Measurements from ENCODE around the gene SLBP.

The SLBP gene

GRCh38 chr4:1752284-1753041 lies 40.3 kb upstream of the SLBP start:
- Histone ChIP-seq H3K9ac (no peak overlapping the region), H3K4me3 (ENCODE audit: low read depth, low read length) (no peak overlapping the region), H3K4me2 (ENCODE audit: low read length) (no peak overlapping the region), H3K27ac (no peak overlapping the region), H3K36me3 (ENCODE audit: control insufficient read depth, insufficient read depth, low read length) (no peaks in the 10 kb centered on the region), H3K27me3 (ENCODE audit: control insufficient read depth, insufficient read depth, low read length) (no peaks in the 10 kb centered on the region), H2AFZ (no peak overlapping the region), H3K9me3 (ENCODE audit: control insufficient read depth, low read length) (no peaks in the 10 kb centered on the region), H3K4me1 (no peaks in the 10 kb centered on the region), H3K79me2 (no peaks in the 10 kb centered on the region)
- no peak for TF ChIP-seq CTCF (IDR thresholded peaks at IDR 0.05)

DNA sequence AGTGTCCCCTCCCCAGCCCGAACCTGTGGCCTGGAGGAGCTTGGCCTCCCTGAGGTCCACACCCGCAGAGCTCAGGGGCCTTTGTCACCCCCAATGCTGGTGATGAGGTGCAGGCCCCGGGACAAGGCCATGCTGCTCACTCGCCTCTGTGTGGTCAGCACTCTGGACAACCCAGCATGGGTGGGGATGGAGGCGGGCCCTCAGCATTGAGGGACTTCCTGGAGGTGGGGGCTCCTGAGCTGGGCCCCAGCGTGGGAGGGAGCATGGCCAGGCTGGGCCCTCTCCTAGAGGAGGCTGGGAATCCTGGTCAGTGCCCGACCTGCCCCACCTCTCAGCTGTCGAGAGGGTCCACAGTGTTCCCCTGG lies 39.8 kb upstream of the SLBP start:
- H3K27me3 ChIP-seq (ENCODE audit: control insufficient read depth, insufficient read depth, low read length), result no peaks in the 10 kb centered on the region
- H3K4me3 ChIP-seq (ENCODE audit: low read depth, low read length), result no peak overlapping the region
- no peaks in the 10 kb centered on the region for H3K4me1 ChIP-seq
- no peaks in the 10 kb centered on the region for H3K36me3 ChIP-seq (ENCODE audit: control insufficient read depth, insufficient read depth, low read length)
- H3K9me3 ChIP-seq (ENCODE audit: control insufficient read depth, low read length), result no peaks in the 10 kb centered on the region
- H2AFZ ChIP-seq, result no peak overlapping the region
- no peak overlapping the region for H3K4me2 ChIP-seq (ENCODE audit: low read length)
- no peak for TF ChIP-seq CTCF (IDR thresholded peaks at IDR 0.05)
- H3K9ac ChIP-seq, result no peak overlapping the region
- H3K27ac ChIP-seq, result no peak overlapping the region
- no peaks in the 10 kb centered on the region for H3K79me2 ChIP-seq

DNA sequence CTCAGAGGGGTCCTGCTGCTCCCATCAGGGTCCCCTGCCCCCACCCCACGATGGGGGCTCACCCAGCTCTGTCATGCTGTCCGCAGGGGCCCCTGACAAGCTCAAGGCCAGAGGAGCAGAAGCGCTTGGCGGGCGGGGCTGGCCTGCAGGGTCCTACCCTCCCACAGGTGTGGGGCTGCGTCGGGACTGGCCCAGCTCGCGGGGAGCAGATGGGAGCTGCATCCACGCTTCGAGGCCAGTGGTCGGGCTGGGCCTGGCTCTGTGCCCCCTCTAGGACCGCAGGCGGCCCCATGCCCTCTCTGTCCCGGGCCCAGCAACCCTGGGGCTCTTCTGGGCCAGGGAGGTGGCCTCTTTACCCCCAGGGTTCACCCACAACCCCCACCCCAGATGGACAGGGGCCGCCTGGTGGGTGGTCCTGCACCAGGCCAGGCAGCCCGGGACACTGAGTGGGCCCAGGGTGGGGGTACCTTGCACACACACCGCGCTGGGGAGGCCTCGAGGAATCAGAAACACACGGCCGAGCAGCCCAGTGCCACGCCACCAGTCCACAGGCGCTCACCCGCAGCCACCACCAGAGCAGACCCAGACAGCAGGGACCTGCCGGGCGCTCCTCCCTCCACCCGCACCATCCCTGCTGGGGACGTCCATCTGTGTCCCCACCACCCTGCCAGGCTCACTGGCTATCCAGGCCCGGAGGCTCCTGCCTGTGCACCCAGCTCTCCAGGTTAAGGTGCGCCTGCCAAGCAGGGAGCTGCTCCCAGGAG lies 39.2 kb upstream of the SLBP start:
- Histone ChIP-seq H3K9me3 (ENCODE audit: control insufficient read depth, low read length) (no peaks in the 10 kb centered on the region), H3K27ac (no peak overlapping the region), H3K4me3 (ENCODE audit: low read depth, low read length) (no peak overlapping the region), H3K9ac (no peak overlapping the region), H3K4me1 (no peaks in the 10 kb centered on the region), H2AFZ (no peak overlapping the region), H3K79me2 (no peaks in the 10 kb centered on the region), H3K27me3 (ENCODE audit: control insufficient read depth, insufficient read depth, low read length) (no peaks in the 10 kb centered on the region), H3K36me3 (ENCODE audit: control insufficient read depth, insufficient read depth, low read length) (no peaks in the 10 kb centered on the region), H3K4me2 (ENCODE audit: low read length) (no peak overlapping the region)
- TF ChIP-seq CTCF (IDR thresholded peaks at IDR 0.05), result no peak

DNA sequence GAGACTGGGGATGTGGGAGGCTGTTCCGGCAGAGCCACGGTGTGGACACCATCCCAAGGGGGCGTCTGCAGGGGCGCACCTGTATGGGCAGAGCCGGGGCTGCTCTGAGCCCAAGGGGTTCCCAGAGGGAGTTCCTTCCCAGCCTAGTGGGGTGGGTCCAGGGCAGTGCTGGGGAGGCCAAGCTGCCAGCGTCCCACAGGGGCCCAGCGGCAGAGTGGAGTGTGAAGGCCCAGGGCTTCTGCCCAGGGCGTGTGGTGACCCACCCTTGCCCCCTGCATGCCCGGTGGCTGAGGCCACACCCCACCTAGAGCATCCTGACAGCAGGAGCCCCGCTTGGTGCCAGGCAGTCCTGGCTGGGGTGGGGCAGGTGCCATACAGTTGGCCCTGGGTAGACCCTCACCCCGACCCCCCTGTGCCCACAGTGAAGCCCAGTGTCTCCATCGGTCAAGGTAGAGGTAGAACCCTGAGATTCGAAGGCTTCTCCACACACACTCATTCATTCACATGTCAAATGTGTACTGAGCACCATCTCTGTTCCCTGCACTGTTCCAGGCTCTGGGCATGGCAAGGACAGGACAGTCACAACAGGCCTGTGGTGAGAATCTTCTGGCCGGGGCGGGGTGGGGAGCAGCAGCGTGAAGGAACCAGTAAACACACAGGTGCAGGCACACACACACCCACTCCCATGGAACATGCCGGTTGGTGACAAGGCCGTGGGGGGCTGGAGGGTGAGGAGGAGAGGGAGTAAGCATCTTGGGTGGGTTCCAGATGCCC lies 38.4 kb upstream of the SLBP start:
- H2AFZ ChIP-seq, result no peak overlapping the region
- H3K4me2 ChIP-seq (ENCODE audit: low read length), result no peak overlapping the region
- H3K9me3 ChIP-seq (ENCODE audit: control insufficient read depth, low read length), result no peaks in the 10 kb centered on the region
- H3K9ac ChIP-seq, result no peak overlapping the region
- no peaks in the 10 kb centered on the region for H3K79me2 ChIP-seq
- no peak overlapping the region for H3K27ac ChIP-seq
- H3K27me3 ChIP-seq (ENCODE audit: control insufficient read depth, insufficient read depth, low read length), result no peaks in the 10 kb centered on the region
- H3K36me3 ChIP-seq (ENCODE audit: control insufficient read depth, insufficient read depth, low read length), result no peaks in the 10 kb centered on the region
- no peak for TF ChIP-seq CTCF (IDR thresholded peaks at IDR 0.05)
- H3K4me3 ChIP-seq (ENCODE audit: low read depth, low read length), result no peak overlapping the region
- H3K4me1 ChIP-seq, result no peaks in the 10 kb centered on the region
